ENCODE results near the gene BCAS3. TPM values are rescaled to one million over a fixed set of nuclear protein-coding genes. Genes with fewer than 3 reads are reported as not detected.

The BCAS3 gene
- total RNA-seq, 1 experiment from 2014 or later, result 26.3 TPM

DNA sequence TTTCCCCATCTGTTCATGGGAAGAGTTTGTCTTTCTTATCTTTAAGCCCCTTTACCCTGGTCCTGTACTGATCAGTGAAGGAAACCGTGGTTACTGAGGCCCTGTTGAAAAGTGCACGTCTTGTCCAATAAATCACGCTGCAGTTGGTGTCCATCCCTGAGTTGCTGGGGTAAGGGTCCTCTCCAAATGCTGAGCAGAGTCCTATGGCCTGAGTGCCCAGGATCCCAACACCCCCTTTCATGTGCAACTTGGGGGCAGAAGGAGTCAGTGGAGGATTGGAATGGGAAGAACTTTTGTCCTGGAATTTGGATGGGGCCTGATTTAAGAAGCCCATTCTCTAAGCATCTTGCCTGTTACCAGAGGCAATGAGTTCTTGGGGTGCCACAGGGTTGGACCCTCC, 715.0 kb downstream of the BCAS3 start:
- Histone ChIP-seq H3K27me3 (ENCODE audit: insufficient read depth, low read length) (no peaks in the 10 kb centered on the region), H3K4me1 (ENCODE audit: control insufficient read depth in 1 of 2, insufficient read depth in 2 of 2, low read length in 2 of 2) (peaks cover 12 to 17% of the 10 kb centered on the region in 2 experiments; a peak in 3 of 4 replicates), H4K20me1 (ENCODE audit: insufficient read depth) (no peaks in the 10 kb centered on the region), H2AFZ (ENCODE audit: low read depth, low read length, poor library complexity, severe bottlenecking) (no peak overlapping the region), H3K9ac (ENCODE audit: low read length) (no peak overlapping the region), H3K9me3 (ENCODE audit: control insufficient read depth in 1 of 2, insufficient read depth in 1 of 2, low read depth in 1 of 2, low read length in 2 of 2) (no peaks in the 10 kb centered on the region), H3K79me2 (ENCODE audit: insufficient read depth, low read length) (no peaks in the 10 kb centered on the region), H3K9me2 (ENCODE audit: insufficient read depth) (no peaks in the 10 kb centered on the region), H3K4me2 (ENCODE audit: low read length) (no peak overlapping the region), H3K27ac (ENCODE audit: low read depth, low read length) (no peak overlapping the region), H3K36me3 (ENCODE audit: control insufficient read depth in 1 of 2, insufficient read depth in 2 of 2, low read length in 2 of 2) (no peaks in the 10 kb centered on the region), H3K4me3 (replicated peaks in 1 of 2; ENCODE audit: low read depth in 1 of 2, low read length in 2 of 2) (no peak overlapping the region)
- ChIA-PET POLR2A (no interaction called here), CTCF (interaction anchor here (1.0 to 2.6 kb wide), 4 partner anchors 16 to 672 kb away, joined by 3 to 14 read pairs (median 11); no protein-coding TSS in a partner anchor), RAD21 (ENCODE audit: low non-redundant PET in 1 of 2, low total read pairs in 2 of 2, uncharacterized antibody in 2 of 2, unreplicated experiment in 2 of 2) (no interaction called here)
- intact Hi-C loops (cut with micrococcal nuclease), result no loop called here
- no peak for DNase-seq (ENCODE audit: low read depth, low spot score)
- ATAC-seq, result no peak
- TF ChIP-seq, protein P1, sequence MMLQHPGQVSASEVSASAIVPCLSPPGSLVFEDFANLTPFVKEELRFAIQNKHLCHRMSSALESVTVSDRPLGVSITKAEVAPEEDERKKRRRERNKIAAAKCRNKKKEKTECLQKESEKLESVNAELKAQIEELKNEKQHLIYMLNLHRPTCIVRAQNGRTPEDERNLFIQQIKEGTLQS (IDR thresholded peaks at IDR 0.05), result no peak
- TF ChIP-seq EZH2 (IDR thresholded peaks at IDR 0.05), result no peak
- TF ChIP-seq, protein P2, sequence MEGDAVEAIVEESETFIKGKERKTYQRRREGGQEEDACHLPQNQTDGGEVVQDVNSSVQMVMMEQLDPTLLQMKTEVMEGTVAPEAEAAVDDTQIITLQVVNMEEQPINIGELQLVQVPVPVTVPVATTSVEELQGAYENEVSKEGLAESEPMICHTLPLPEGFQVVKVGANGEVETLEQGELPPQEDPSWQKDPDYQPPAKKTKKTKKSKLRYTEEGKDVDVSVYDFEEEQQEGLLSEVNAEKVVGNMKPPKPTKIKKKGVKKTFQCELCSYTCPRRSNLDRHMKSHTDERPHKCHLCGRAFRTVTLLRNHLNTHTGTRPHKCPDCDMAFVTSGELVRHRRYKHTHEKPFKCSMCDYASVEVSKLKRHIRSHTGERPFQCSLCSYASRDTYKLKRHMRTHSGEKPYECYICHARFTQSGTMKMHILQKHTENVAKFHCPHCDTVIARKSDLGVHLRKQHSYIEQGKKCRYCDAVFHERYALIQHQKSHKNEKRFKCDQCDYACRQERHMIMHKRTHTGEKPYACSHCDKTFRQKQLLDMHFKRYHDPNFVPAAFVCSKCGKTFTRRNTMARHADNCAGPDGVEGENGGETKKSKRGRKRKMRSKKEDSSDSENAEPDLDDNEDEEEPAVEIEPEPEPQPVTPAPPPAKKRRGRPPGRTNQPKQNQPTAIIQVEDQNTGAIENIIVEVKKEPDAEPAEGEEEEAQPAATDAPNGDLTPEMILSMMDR (IDR thresholded peaks at IDR 0.05 in 2 of 3, conservative IDR thresholded peaks at IDR 0.05 in 1 of 3; ENCODE audit: borderline replicate concordance in 1 of 3, insufficient read depth in 1 of 3, low read depth in 2 of 3, low read length in 2 of 3), result no peak
- no peak for TF ChIP-seq JUND (IDR thresholded peaks at IDR 0.05)
- TF ChIP-seq CBX3 (IDR thresholded peaks at IDR 0.05; ENCODE audit: low read depth), result no peak
- no peak for TF ChIP-seq TCF7L2 (IDR thresholded peaks at IDR 0.05; ENCODE audit: borderline replicate concordance, extremely low read depth, insufficient read depth, insufficient read length)
- no peak for TF ChIP-seq YY1 (IDR thresholded peaks at IDR 0.05; ENCODE audit: extremely low read depth, insufficient replicate concordance, low read depth, low read length)
- no peak for TF ChIP-seq SP1 (IDR thresholded peaks at IDR 0.05; ENCODE audit: low read depth)
- TF ChIP-seq SRF (IDR thresholded peaks at IDR 0.05; ENCODE audit: low read depth), result no peak
- TF ChIP-seq EGR1 (IDR thresholded peaks at IDR 0.05; ENCODE audit: low read depth), result no peak
- TF ChIP-seq, protein P3, sequence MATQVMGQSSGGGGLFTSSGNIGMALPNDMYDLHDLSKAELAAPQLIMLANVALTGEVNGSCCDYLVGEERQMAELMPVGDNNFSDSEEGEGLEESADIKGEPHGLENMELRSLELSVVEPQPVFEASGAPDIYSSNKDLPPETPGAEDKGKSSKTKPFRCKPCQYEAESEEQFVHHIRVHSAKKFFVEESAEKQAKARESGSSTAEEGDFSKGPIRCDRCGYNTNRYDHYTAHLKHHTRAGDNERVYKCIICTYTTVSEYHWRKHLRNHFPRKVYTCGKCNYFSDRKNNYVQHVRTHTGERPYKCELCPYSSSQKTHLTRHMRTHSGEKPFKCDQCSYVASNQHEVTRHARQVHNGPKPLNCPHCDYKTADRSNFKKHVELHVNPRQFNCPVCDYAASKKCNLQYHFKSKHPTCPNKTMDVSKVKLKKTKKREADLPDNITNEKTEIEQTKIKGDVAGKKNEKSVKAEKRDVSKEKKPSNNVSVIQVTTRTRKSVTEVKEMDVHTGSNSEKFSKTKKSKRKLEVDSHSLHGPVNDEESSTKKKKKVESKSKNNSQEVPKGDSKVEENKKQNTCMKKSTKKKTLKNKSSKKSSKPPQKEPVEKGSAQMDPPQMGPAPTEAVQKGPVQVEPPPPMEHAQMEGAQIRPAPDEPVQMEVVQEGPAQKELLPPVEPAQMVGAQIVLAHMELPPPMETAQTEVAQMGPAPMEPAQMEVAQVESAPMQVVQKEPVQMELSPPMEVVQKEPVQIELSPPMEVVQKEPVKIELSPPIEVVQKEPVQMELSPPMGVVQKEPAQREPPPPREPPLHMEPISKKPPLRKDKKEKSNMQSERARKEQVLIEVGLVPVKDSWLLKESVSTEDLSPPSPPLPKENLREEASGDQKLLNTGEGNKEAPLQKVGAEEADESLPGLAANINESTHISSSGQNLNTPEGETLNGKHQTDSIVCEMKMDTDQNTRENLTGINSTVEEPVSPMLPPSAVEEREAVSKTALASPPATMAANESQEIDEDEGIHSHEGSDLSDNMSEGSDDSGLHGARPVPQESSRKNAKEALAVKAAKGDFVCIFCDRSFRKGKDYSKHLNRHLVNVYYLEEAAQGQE (IDR thresholded peaks at IDR 0.05; ENCODE audit: low read depth), result no peak
- TF ChIP-seq ZNF274 (IDR thresholded peaks at IDR 0.05; ENCODE audit: low read depth, low read length), result no peak
- no peak for TF ChIP-seq CEBPB (IDR thresholded peaks at IDR 0.05; ENCODE audit: low read depth)
- no peak for TF ChIP-seq ELF1 (IDR thresholded peaks at IDR 0.05; ENCODE audit: borderline replicate concordance, low read depth)
- TF ChIP-seq POLR2AphosphoS5 (IDR thresholded peaks at IDR 0.05; ENCODE audit: low read depth, low read length), result no peak
- TF ChIP-seq EZH2phosphoT487 (IDR thresholded peaks at IDR 0.05; ENCODE audit: borderline replicate concordance), result no peak
- TF ChIP-seq POLR2A (IDR thresholded peaks at IDR 0.05; ENCODE audit: borderline replicate concordance, extremely low read depth, insufficient read depth, insufficient read length), result no peak
- TF ChIP-seq, protein P4, sequence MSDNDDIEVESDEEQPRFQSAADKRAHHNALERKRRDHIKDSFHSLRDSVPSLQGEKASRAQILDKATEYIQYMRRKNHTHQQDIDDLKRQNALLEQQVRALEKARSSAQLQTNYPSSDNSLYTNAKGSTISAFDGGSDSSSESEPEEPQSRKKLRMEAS (IDR thresholded peaks at IDR 0.05), result no peak
- no TSS peak for BruUV-seq (replicated peaks)

Measured in HCT116 (cell line).